Measurements from ENCODE around the gene ODR4.

DNA sequence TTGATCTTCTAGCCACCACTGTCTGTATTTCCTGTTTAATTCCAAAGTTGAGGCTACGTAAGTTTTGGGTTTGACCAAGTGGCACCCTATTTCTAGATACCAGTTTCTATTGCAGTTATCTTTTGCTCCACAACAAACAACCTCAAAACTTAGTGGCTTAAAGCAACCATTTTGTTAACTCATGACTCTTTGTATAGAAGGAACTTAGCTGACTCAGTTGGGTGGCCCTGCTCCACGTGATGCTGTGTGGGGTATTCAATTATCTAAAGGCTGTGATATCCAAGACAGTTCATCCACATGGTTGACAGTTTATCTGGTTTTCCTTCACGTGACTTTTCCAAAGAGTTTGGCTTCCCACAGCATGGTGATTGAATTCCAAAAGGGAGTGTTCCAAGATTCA, 50.5 kb downstream of the ODR4 start:
- TF ChIP-seq POLR2A (IDR thresholded peaks at IDR 0.05) (no peak), POLR2AphosphoS5 (IDR thresholded peaks at IDR 0.05) (no peak)
- TF ChIP-seq, protein P1, sequence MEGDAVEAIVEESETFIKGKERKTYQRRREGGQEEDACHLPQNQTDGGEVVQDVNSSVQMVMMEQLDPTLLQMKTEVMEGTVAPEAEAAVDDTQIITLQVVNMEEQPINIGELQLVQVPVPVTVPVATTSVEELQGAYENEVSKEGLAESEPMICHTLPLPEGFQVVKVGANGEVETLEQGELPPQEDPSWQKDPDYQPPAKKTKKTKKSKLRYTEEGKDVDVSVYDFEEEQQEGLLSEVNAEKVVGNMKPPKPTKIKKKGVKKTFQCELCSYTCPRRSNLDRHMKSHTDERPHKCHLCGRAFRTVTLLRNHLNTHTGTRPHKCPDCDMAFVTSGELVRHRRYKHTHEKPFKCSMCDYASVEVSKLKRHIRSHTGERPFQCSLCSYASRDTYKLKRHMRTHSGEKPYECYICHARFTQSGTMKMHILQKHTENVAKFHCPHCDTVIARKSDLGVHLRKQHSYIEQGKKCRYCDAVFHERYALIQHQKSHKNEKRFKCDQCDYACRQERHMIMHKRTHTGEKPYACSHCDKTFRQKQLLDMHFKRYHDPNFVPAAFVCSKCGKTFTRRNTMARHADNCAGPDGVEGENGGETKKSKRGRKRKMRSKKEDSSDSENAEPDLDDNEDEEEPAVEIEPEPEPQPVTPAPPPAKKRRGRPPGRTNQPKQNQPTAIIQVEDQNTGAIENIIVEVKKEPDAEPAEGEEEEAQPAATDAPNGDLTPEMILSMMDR (IDR thresholded peaks at IDR 0.05) = no peak

All from breast epithelium (tissue), 3 donors.